ENCODE measurements around the gene TUBB6.

DNA sequence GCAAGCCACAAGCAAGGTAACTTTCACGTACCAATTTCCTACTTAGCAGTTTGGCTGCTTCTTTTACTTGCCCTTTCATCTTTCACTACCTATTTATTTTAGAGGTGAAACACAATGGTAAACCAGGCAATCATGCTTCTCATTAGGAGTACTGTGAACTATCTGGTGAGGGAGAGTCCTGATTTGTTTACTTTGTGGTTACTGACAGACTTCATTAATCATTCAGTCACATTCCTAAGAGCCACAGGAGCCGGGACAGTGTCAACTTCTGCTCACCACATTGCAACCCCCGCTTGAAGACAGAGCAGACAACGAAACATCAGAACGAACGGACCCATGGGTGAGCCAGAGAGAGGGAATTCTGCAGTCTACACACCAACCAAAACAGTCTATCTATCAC lies 28.8 kb downstream of the TUBB6 start:
- no peak for TF ChIP-seq POLR2A (IDR thresholded peaks at IDR 0.05)
- TF ChIP-seq CTCF (IDR thresholded peaks at IDR 0.05) = no peak

Measured in right lobe of liver (tissue), 4 donors.